Omental fat pad (tissue), 4 donors: ENCODE measurements around the gene FEM1A. TPM values are rescaled to one million over a fixed set of nuclear protein-coding genes. Genes with fewer than 3 reads are reported as not detected.
"Not testable (repeated sequence)": the region's sequence is repeated elsewhere in the genome, so short reads cannot be mapped to it uniquely, and the experiment has no call there.

Source experiments
- ATAC-seq: fragments of 150-250 bp; one replicate; pipeline ENCODE4 v1.9.1; 2016; ENCODE audit warnings: mild to moderate bottlenecking, moderate library complexity; ENCODE audit not compliant: low FRiP score
- DNase-seq: peaks from one replicate; pipeline ENCODE4 v3.0.0-alpha.2; 2019; ENCODE audit warnings: low spot score
- total RNA-seq, 4 donors: library from RNA; depleted of rRNA; stranded (reverse); fragments of >200 nt; gene quantifications; one replicate each; pipeline ENCODE4 v1.1.0, GENCODE V29; 2016
- TF ChIP-seq, protein P1 (sequence below), 3 donors: fragments of 450-650 bp; IDR thresholded peaks; one replicate each; pipeline ENCODE4 v1.5.1; 2016 to 2017; ENCODE audit warnings: antibody characterized with exemption in 3 of 3, mild to moderate bottlenecking in 3 of 3, moderate library complexity in 2 of 3

Gene FEM1A
- total RNA-seq, 4 donors from 2014 or later: 11.8 to 22.1 (median 13.9) TPM

DNA sequence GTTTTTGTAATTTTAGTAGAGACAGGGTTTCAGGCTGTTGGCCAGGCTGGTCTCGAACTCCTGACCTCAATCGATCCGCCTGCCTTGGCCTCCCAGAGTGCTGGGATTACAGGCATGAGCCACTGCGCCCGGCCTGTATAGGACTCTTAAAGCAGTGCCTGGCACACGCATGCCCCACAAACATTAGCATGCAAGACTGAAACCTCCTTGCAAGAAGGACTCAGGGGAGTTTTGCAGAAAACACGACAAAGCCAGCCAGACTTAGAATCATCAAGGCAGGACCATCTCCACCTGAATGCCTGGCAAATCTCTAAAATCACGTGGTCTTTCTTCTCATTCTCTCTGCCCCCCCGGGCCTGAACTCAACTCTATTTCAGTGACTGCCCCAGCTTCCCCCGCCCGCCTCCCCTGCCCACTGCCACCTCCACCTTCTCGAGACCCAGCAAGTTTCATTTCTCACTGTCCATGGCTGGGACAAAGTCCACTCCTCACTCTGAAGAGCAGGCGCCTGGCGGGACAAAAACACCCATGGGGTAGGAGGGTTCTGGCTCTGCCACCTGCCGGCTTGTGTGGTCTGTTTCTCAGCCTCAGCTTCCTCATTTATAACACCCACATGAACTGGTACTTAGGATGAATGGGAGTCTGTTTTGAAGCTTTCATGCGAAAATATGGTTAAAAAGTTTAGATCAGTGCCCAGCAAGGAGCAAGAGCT is 37.6 kb downstream of the FEM1A start:
- TF ChIP-seq, protein P1, sequence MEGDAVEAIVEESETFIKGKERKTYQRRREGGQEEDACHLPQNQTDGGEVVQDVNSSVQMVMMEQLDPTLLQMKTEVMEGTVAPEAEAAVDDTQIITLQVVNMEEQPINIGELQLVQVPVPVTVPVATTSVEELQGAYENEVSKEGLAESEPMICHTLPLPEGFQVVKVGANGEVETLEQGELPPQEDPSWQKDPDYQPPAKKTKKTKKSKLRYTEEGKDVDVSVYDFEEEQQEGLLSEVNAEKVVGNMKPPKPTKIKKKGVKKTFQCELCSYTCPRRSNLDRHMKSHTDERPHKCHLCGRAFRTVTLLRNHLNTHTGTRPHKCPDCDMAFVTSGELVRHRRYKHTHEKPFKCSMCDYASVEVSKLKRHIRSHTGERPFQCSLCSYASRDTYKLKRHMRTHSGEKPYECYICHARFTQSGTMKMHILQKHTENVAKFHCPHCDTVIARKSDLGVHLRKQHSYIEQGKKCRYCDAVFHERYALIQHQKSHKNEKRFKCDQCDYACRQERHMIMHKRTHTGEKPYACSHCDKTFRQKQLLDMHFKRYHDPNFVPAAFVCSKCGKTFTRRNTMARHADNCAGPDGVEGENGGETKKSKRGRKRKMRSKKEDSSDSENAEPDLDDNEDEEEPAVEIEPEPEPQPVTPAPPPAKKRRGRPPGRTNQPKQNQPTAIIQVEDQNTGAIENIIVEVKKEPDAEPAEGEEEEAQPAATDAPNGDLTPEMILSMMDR (IDR thresholded peaks at IDR 0.05): no peak
- ATAC-seq (no peak), DNase-seq (no peak)

DNA sequence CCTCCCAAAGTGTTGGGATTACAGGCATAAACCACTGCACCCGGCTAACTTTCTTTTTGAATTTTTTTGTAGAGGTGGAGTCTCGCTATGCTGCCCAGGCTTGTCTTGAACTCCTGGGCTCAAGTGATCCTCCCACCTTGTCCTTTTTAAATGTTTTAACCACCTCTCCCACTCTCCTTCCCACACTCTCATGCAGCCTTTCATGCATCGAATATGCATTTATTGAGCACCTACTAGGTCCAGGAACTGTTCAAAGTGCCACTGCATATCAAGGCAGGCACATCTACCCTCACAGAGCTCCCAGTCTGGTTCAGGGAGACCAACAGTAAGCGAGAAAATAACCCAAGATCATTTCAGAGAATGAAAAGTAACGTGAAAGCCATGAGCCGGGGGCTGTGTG is 38.8 kb downstream of the FEM1A start:
- DNase-seq (no peak), ATAC-seq (no peak)
- TF ChIP-seq, protein P1 (IDR thresholded peaks at IDR 0.05): no peak

DNA sequence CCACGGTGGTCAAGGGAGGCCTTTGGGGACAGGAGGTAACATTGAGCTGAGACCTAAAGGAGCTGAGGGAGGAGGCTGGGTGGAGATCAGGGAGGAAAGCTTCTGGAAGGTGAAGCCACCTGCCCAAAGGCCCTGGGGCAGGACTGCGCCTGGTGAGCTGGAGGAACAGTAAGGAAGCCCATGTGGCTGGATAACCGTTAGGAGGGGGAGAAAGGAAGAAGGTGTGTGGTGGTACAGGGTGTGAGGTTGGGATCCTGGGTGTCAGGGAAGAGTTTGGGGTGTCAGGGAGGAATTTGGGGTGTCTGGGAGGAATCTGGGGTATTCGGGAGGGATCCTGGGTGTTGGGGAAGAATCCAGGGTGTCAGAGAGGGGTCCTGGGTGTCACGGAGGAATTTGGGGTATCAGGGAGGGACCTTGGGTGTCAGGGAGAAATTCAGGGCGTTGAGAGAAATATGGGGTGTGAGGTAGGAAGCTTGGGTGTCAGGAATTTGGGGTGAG is 39.3 kb downstream of the FEM1A start:
- ATAC-seq (no peak), DNase-seq (no peak)
- TF ChIP-seq, protein P1 (IDR thresholded peaks at IDR 0.05): no peak

DNA sequence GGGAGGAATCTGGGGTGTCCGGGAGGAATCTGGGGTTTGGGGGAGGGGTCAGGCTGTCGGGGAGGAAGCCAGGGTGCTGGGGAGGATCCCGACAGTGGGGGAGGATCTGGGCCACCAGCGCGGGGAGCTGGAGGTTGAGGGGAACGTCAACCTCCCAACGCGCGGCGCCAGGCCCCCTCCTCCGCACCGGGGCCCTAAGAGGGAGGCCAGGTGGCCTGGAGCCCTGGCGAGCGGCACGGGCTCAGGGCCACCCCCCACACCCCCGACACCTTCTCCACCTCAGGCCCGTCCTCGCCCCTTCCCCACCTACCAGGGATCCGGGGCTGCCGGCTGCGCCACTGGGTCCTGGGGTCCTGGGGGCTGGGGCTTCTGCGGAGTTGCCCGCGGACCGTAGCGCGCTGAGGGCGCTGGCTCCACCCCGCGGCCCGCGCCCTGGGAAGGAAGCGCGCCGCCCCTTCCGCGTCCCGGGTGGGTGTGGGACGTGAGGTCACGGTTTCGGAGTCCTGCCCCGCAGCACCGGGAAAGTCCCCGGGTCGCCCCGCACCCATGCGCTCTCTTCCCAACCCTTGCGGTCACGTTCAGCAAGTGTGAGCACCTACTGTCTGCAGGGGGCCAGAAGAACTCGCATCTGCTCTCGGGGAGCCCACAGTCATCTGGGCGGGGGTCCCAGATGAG is 39.9 kb downstream of the FEM1A start, which contains the start of gene TICAM1:
Gene TICAM1 (minus strand): TSS at position 409 of the 675 bp plus-strand sequence. CDS start 13,335 bp downstream, outside the sequence.
- peak; percentile 98 for ATAC-seq

DNA sequence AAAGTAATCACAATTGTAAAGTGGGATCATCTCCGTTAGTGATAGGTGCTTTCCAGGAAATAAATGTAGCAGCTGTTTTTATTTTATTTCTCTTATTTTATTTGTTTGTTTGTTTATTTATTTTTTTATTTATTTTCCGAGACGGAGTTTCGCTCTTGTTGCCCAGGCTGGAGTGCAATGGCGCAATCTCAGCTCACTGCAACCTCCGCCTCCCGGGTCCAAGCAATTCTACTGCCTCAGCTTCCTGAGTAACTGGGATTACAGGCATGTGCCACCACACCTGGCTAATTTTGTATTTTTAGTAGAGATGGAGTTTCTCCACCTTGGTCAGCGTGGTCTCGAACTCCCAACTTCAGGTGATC is 40.4 kb downstream of the FEM1A start:
- DNase-seq, ATAC-seq: not testable (repeated sequence)

More for the DNA sequence above, 39.9 kb downstream of the FEM1A start, which contains the start of gene TICAM1:
- peak; percentile 67 for DNase-seq
- TF ChIP-seq, protein P1 (IDR thresholded peaks at IDR 0.05): no peak

DNA sequence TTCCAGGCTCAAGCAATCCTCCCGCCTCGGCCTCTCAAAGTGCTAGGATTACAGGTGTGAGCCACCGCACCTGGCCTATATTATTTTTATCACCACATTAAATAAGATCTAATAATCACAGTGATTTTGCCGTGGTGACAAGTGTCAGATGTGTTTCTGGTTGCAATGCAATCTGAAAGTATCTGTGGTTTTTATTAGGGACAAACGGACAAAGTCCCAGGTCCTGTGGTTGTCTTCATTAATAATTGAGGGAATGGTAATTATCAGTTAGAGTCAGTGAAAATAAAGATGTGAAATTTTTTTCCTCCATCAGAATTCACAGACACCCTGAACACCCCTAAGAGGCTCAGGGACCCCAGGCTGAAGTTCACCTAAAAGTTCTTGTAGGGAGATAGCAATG is 41.2 kb downstream of the FEM1A start:
- TF ChIP-seq, protein P1 (IDR thresholded peaks at IDR 0.05): no peak
- no peak for ATAC-seq
- DNase-seq: no peak

DNA sequence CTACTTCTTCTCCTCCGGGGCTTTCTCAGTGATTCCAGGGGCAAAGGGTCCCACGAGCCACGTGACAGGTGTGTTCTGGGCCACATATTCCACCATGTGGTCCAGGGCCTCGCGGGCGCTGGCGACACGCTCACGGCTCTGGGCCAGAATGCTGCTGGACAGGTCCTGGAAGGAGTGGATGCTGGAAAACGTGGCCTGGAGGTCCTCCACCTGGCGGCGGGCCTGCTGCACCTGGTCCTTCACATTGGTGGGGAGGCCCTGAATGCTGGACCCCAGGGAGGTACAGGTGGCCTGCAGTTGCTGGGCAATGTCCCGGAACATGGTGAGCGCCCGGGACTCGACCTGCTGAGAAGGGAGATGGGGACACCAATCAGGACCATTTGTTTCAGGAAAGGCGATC is 47.7 kb downstream of the FEM1A start:
- TF ChIP-seq, protein P1 (IDR thresholded peaks at IDR 0.05): no peak
- ATAC-seq: no peak

More for the DNA sequence above, 47.7 kb downstream of the FEM1A start:
- DNase-seq: no peak
